ES-I3 (cell line): ENCODE data around the gene UAP1L1.
A peak's percentile ranks its signal among the peaks of the same experiment; 100 is the strongest.
"Not testable (repeated sequence)": the region's sequence is repeated elsewhere in the genome, so short reads cannot be mapped to it uniquely, and the experiment has no call there.

Source experiments
- H3K36me3 ChIP-seq: 2 replicates; pipeline ENCODE4 v1.6.1; 2013; ENCODE audit warnings: mild to moderate bottlenecking, low read length, control low read depth, moderate library complexity; ENCODE audit not compliant: insufficient read depth
- H3K4me1 ChIP-seq: 2 replicates; pipeline ENCODE4 v1.6.1; 2013; ENCODE audit warnings: mild to moderate bottlenecking, control low read depth, low read length; ENCODE audit not compliant: insufficient read depth
- H3K9ac ChIP-seq: 2 replicates; pipeline ENCODE4 v1.6.1; 2013; ENCODE audit warnings: low read depth, mild to moderate bottlenecking, low read length, moderate library complexity
- H3K9me3 ChIP-seq: 2 replicates; pipeline ENCODE4 v1.6.1; 2013; ENCODE audit warnings: mild to moderate bottlenecking, low read length, moderate library complexity; ENCODE audit not compliant: control insufficient read depth, insufficient read depth

Gene UAP1L1

DNA sequence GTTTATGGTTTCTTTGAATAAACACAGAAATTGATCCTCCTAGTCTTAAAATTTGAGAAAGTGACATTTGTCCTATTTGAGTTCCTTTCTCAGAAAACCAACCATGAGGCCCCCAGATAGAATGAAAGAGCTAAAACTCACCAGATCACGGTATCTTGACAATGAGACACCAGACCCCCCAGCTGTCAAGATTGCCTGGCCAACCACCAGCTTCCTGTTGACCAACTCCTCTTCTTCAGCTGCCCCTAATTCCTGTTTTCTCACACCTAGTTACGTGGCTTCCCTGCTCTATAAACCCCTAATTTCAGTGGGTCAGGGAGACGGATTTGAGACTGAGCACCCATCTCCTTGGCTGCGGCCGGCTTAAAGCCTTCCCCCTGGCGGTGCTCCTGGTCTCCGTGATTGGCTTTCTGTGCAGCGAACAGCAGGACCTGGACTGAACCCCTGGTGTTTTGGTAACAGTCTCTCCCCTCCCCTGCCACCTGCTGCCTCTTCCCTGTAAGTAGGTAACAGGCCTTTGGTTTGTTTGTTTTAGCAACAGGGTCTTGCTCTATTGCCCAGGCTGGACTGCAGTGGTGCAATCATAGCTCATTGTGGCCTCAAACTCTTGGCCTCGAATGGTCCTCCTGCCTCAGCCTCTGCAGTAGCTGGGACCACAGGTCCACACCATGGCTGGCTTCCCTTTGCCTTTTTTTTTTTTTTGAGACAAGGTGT, 18.6 kb upstream of the UAP1L1 start:
- H3K4me1 ChIP-seq = no peaks in the 10 kb centered on the region; the same call in 1 of the 2 replicates
- H3K36me3 ChIP-seq = no peaks in the 10 kb centered on the region
- H3K9ac ChIP-seq = no peak overlapping the region
- H3K9me3 ChIP-seq = no peaks in the 10 kb centered on the region

DNA sequence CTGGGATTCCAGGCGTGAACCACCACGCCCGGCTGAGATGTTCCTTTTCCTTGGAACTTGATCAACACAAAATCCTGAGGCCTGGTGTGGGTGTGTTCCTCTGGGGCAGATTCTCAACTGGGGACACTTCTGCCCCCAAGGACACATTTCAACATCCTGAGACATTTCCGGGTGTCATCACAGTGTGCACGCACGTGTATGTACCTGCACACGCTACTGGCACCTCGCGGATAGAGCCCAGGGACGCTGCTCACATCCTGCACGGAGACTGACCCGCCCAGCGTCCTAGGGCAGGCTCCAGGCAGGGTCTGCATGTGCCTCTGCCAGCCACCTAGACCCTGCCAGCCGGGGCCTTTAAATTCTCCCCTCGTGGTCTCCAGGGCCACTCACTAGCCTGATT, 14.9 kb upstream of the UAP1L1 start:
- Histone ChIP-seq H3K4me1 (no peaks in the 10 kb centered on the region), H3K9me3 (no peaks in the 10 kb centered on the region), H3K36me3 (no peaks in the 10 kb centered on the region), H3K9ac (no peak overlapping the region)

GRCh38 chr9:137062798-137063197, 14.5 kb upstream of the UAP1L1 start:
- H3K4me1 ChIP-seq, H3K36me3 ChIP-seq, H3K9ac ChIP-seq, H3K9me3 ChIP-seq: not testable (repeated sequence)

DNA sequence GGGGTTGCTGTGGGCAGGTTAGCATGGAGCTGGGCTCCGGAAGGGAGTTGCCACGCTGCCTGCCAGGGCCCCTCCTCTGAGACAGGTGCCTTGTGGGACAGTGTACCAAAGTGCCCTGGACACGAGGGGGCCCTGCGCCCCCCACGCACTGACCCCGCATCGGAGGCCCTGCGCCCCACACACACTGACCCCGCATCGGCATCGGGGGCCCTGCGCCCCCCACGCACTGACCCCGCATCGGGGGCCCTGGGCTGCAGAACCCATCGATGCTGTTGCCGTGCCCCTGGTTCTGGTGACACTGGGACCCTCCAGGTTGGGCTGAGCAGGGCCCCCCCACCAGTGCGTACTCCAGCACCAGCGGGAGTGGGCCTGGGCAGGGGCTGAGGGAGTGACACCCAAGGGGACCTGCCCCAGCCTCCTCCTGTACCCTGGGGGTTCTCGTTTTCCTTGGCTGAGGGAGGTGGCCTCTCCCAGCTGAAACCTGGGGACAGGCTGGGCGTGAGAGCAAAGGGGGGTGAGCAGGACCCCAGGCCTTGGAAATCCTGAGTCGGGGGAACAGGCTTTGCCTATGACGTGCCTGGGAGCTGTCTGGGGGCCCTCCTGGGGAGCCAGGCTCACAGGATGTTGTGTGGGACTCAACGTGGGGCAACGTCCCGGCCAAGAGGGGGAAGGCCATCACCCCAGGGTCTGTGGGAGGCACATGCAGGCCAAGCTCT, 13.8 kb upstream of the UAP1L1 start:
- Histone ChIP-seq H3K9me3 (no peaks in the 10 kb centered on the region), H3K36me3 (no peaks in the 10 kb centered on the region), H3K4me1 (peaks cover 4% of the 10 kb centered on the region; the same call in 1 of the 2 replicates), H3K9ac (no peak overlapping the region)

DNA sequence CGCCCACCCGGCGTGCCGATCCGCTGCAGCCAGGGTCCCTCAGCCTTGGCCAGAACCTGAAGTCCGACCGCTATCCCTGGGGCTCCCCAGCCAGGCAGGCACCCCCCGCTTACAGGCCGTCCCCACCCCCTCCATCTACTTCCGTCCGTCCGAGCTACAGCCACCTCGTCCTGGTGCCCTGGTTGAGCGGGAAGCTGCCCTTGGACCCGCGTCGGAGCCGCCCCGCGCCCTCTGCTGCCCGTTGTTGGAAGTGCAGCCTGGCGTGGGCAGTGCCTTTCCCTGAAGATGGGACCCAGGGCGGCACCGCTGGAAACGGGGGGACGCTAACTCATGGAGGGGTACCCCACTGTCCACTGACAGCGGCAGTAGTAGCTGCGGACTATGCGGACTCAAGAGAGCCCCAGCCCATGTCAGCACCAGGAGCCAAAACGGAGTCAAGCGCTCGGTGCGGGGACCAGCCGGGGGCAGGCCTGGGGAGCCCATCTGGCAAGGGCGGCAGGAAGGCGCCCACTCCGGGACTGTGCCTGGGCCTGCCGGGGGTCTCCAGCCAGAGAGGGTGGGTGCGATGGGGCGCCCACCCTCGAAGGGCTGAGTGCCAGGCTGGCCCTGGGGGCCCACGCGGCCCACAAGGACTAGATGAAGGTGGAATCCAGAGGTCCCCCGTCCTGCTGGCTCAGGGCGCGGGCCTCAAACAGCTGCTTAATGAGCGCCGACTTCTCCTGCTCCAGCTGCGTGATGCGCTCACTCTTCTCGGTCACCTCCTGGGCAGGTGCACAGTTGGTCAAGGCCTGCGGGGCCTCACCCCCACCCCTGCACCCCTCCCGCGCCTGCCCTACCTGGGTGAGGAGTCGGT, 13.1 kb upstream of the UAP1L1 start:
- Histone ChIP-seq H3K9ac (no peak overlapping the region), H3K36me3 (no peaks in the 10 kb centered on the region), H3K4me1 (peaks cover 4% of the 10 kb centered on the region; the same call in 1 of the 2 replicates), H3K9me3 (no peaks in the 10 kb centered on the region)

GRCh38 chr9:137064880-137065164, 12.5 kb upstream of the UAP1L1 start:
- peaks cover 4% of the 10 kb centered on the region; the same call in 1 of the 2 replicates for H3K4me1 ChIP-seq
- no peaks in the 10 kb centered on the region for H3K9me3 ChIP-seq
- no peak overlapping the region for H3K9ac ChIP-seq
- H3K36me3 ChIP-seq = no peaks in the 10 kb centered on the region

DNA sequence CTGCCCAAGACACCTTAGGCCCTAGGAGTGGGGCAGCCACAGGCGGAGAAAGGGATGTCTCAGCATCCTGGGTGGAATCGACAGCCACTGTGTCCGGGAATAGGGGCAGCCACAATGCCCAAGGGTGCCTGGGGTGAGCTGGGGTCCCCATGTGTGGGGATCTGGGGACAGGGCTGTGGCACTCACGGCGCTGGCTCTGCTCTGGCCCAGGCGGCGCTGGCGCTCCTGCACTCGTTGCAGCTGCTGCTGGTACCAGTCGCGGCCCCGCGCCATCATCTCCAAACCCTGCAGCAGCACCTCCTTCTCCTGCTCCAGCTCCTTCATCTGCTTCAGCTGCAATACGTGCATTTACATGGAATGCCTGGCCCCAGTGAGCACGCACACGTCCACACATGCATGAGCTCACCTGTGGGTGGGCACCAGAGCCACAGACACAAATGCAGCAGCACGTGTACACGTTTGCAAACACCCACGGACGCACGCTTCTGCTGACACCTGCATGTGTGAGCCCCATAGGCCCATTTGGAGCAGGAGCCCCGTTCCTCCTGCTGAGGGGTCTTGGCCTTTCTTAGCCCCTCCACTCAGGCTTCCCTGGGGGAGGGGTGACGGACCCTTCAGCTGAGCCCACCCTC, 11.9 kb upstream of the UAP1L1 start:
- Histone ChIP-seq H3K9me3 (no peaks in the 10 kb centered on the region), H3K9ac (no peak overlapping the region), H3K36me3 (no peaks in the 10 kb centered on the region), H3K4me1 (peaks cover 4% of the 10 kb centered on the region; the same call in 1 of the 2 replicates)

DNA sequence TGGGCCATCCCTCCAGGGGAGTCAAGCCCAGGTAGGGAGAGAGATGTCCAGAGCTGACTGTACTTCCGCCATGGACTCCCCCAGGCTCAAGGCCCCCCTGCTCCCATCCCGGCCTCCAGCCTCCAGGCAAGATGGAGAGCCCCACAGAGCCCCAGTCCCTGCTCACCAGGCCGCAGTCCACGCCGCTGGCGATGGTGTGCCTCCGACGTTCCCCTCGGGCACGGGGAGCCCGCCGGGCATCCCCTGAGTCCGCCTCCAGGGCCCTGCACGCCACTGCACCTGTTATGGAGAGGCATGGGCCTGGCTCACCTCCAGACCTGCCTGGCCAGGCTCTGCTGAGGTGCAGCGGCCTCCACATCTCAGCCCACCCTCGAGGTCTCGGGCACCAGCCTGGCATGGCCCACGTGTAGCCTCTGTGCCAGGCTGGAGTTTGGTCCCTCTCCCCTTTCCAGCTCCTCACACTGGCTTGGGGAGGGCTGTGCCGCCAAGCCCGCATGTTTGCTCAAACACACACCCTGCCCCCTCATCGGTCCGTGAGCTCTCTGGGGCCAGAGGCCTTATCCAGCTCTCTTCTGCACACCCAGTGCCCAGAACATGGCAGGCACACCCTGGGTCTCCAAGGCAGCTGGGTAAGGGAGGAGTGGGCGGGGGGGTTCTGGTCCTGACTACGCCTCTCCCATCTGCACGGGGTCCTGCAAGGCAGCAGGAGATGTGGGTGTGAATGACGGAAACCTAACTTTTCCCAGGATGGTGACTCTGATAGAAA, 11.0 kb upstream of the UAP1L1 start:
- peaks cover 4% of the 10 kb centered on the region; the same call in 1 of the 2 replicates for H3K4me1 ChIP-seq
- H3K9me3 ChIP-seq = no peaks in the 10 kb centered on the region
- H3K9ac ChIP-seq = no peak overlapping the region
- H3K36me3 ChIP-seq = no peaks in the 10 kb centered on the region

DNA sequence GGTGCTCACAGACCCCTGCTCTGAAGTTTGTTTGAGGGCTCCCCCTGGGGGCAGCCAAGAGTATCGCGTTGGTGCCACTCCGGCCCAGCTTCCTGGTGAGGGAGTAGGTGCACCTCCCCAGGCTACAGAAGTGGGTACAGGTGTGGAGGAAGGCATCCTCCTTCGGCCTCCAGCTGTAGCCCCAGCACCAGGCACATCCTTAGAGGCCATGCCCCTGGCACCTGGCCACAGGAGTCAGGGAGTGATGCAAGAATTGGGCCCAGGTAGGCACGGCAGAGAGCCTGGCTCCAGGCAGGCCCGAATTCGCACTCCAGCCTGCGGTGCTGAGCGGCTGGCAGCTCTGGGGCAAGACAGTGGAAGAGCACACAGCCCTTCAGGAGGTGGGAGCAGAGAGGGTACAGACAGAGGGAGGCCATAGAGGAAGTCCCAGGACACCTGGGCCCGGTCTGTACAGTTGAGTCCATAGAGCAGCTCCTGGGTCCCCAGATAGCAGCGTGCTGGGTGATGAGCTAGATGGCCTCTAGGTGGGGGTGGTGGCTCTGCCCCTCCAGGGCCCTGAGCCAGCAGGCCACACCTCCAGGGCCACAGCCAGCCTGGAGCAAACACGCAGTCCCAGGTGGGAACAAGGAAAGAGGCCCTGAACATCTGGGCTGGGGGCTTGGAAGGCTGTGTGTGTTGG, 9.3 kb upstream of the UAP1L1 start:
- no peaks in the 10 kb centered on the region for H3K36me3 ChIP-seq
- peaks cover 4% of the 10 kb centered on the region; the same call in 1 of the 2 replicates for H3K4me1 ChIP-seq
- H3K9me3 ChIP-seq = no peaks in the 10 kb centered on the region
- H3K9ac ChIP-seq = no peak overlapping the region

- H3K9me3 ChIP-seq = no peaks in the 10 kb centered on the region
- H3K9ac ChIP-seq = peak overlapping the region; percentile 76; the same call in 1 of the 2 replicates
- H3K36me3 ChIP-seq = no peaks in the 10 kb centered on the region
- peaks cover 4% of the 10 kb centered on the region; the same call in 1 of the 2 replicates for H3K4me1 ChIP-seq
Observed at GRCh38 chr9:137068539-137069507, 8.5 kb upstream of the UAP1L1 start.

DNA sequence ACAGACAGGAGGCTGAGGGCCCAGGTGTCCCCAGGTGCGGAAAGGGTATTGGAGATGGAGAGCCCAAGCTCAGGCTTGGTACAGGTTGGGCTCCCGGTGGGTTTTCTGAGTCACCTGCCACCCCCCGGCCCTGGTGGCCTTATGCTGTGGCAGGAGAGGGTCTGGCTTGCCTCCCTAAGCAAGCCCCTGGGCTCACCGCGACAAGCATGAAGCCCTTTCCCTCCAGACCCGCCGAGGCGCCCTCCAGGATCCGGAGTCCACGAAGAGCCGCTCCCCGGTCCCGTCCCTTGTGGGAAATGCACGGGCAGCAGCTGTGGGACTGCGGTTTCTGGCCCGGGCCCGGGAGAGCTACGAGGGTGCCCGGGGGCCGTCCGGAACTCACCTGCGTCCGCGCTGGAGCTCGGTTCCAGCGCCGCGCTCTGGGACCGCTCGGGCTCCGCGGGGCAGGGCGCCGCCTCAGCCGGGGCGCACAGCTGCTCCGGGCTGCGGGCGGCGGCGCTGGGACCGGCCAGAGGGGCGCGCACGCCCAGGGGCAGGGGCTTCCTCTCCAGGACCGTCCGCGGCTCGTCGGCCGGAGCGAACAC, 7.7 kb upstream of the UAP1L1 start:
- Histone ChIP-seq H3K4me1 (peaks cover 5% of the 10 kb centered on the region; the same call in 1 of the 2 replicates), H3K9ac (peak overlapping the region; percentile 76)

DNA sequence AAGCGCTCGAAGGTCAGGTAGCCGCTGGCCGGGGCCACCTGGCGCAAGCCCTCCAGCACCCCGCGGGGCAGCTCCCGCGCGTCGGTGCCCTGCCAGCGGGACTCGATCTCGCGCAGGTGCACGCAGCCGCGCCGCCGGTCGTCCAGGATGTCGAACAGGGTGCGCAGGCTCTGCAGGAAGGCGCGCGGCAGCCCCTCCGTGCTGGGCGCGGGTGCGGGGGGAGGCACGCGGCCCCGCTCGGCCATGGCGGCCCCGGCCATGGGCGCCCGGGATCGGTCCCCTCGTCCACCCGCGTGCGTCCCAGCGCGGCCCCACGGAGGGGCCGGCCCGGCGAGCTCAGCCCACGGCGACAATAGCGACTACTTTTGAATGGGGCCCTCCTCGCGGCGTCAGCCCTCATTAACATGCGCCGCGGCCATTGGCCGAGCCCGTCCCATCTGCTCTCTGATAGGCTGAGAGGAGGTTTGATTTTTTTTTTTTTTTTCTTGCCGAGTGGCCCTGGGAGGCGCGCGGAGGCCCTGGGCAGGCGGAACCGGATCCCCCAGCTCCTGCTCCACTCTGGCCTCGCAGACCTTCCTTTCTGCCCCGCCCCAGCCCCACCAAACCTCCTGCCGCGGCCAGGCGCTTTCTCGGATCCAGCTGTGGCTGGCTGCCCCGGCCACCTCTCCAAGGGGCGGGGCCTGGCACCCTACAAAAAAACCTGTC, 7.0 kb upstream of the UAP1L1 start, which contains the start of gene SAPCD2:
SAPCD2 (minus strand) TSS at position 357 of the 705 bp plus-strand sequence; CDS start at position 260, 97 bp downstream.
- no peaks in the 10 kb centered on the region for H3K9me3 ChIP-seq
- H3K4me1 ChIP-seq = peaks cover 12% of the 10 kb centered on the region
- no peaks in the 10 kb centered on the region for H3K36me3 ChIP-seq
- peak within 1 kb of the TSS; percentile 76 for H3K9ac ChIP-seq

More for the DNA sequence above, 7.7 kb upstream of the UAP1L1 start:
- Histone ChIP-seq H3K9me3 (no peaks in the 10 kb centered on the region), H3K36me3 (no peaks in the 10 kb centered on the region)
